BLaER1 (cell line): ENCODE results near the gene WDTC1.
"Not testable (repeated sequence)": the region's sequence is repeated elsewhere in the genome, so short reads cannot be mapped to it uniquely, and the experiment has no call there.

Experiments used
- H3K27ac ChIP-seq: shearing (Covaris generic); formaldehyde crosslinking; 2 replicates; pipeline ENCODE4 v1.8.1; 2022
- H3K27me3 ChIP-seq: shearing (Covaris generic); formaldehyde crosslinking; 2 replicates; pipeline ENCODE4 v1.8.1; 2022
- H3K36me3 ChIP-seq: shearing (Covaris generic); formaldehyde crosslinking; 2 replicates; pipeline ENCODE4 v1.8.1; 2022
- H3K4me1 ChIP-seq: shearing (Covaris generic); formaldehyde crosslinking; 2 replicates; pipeline ENCODE4 v1.8.1; 2022
- H3K4me2 ChIP-seq: shearing (Covaris generic); formaldehyde crosslinking; 2 replicates; pipeline ENCODE4 v1.8.1; 2022
- H3K4me3 ChIP-seq: shearing (Covaris generic); formaldehyde crosslinking; 2 replicates; pipeline ENCODE4 v1.8.1; 2022
- H3K9ac ChIP-seq: shearing (Covaris generic); formaldehyde crosslinking; 2 replicates; pipeline ENCODE4 v1.8.1; 2022
- H3K9me3 ChIP-seq: shearing (Covaris generic); formaldehyde crosslinking; 2 replicates; pipeline ENCODE4 v1.8.1; 2022
- H4K20me1 ChIP-seq: shearing (Covaris generic); formaldehyde crosslinking; 2 replicates; pipeline ENCODE4 v1.8.1; 2022
- Cebpa-rat ChIP-seq: shearing (Covaris generic); IDR thresholded peaks from 2 replicates; pipeline ENCODE4 v1.8.1; 2022

Gene WDTC1

GRCh38 chr1:27217401-27217800 is 17.0 kb upstream of the WDTC1 start:
- Histone ChIP-seq H3K27me3 (no peaks in the 10 kb centered on the region), H3K9ac (no peak overlapping the region), H3K27ac (no peak overlapping the region), H3K36me3 (no peaks in the 10 kb centered on the region), H3K4me2 (no peak overlapping the region), H3K4me1 (no peaks in the 10 kb centered on the region), H4K20me1 (no peaks in the 10 kb centered on the region), H3K4me3 (no peak overlapping the region), H3K9me3 (0 out of 2 replicates have a peak, but pooled peaks cover 3% of the 10 kb centered on the region)
- TF ChIP-seq Cebpa-rat, result no peak

DNA sequence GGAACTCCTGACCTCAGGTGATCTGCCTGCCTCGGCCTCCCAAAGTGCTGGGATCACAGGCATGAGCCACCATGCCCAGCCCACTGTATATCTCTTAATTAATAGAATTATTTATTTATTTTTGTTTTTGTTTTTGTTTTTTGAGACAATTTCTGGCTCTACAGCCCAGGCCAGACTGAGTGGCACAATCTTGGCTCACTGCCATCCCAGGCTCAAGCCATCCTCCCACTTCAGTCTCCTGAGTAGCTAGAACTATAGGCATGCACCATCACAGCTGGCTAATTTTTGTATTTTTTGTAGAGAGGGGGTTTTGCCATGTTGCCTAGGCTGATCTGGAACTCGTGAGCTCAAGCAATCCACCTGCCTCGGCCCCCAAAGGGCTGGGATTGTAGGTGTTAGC is 15.7 kb upstream of the WDTC1 start:
- Histone ChIP-seq H3K27me3 (no peaks in the 10 kb centered on the region), H4K20me1 (no peaks in the 10 kb centered on the region), H3K9ac (no peak overlapping the region), H3K4me2 (no peak overlapping the region), H3K9me3 (0 out of 2 replicates have a peak, but pooled peaks cover 3% of the 10 kb centered on the region), H3K36me3 (no peaks in the 10 kb centered on the region), H3K4me1 (no peaks in the 10 kb centered on the region), H3K27ac (no peak overlapping the region), H3K4me3 (no peak overlapping the region)
- no peak for TF ChIP-seq Cebpa-rat

DNA sequence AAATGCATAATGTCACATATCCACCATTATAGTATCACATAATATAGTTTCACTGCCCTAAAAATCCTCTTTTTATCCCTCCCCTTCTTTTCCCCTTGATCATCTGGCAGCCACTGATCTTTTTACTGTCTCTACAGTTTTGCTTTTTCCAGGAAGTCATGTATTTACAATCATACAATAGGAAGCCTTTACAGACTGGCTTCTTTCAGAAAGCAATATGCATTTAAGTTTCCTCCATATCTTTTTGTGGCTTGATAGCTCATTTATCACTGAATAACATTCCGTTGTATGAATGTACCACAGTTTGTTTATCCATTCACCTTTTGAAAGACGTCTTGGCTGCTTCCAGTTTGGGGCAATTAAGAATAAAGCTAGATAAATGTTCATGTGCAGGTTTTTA is 14.3 kb upstream of the WDTC1 start:
- no peak for TF ChIP-seq Cebpa-rat
- Histone ChIP-seq H3K4me3 (no peak overlapping the region), H3K9me3 (0 out of 2 replicates have a peak, but pooled peaks cover 3% of the 10 kb centered on the region), H3K9ac (no peak overlapping the region), H4K20me1 (no peaks in the 10 kb centered on the region), H3K4me2 (no peak overlapping the region), H3K36me3 (no peaks in the 10 kb centered on the region), H3K27me3 (no peaks in the 10 kb centered on the region), H3K27ac (no peak overlapping the region), H3K4me1 (0 out of 2 replicates have a peak, but pooled peaks cover 6% of the 10 kb centered on the region)

GRCh38 chr1:27220702-27221497 is 13.5 kb upstream of the WDTC1 start:
- not testable (repeated sequence) for H4K20me1 ChIP-seq, H3K36me3 ChIP-seq, H3K27ac ChIP-seq, H3K9me3 ChIP-seq, H3K4me2 ChIP-seq, H3K9ac ChIP-seq, H3K4me3 ChIP-seq, H3K27me3 ChIP-seq, H3K4me1 ChIP-seq

- TF ChIP-seq Cebpa-rat, result no peak
- no peak overlapping the region for H3K27ac ChIP-seq
- no peaks in the 10 kb centered on the region for H3K27me3 ChIP-seq
- H3K9me3 ChIP-seq, result no peaks in the 10 kb centered on the region
- 0 out of 2 replicates have a peak, but pooled peaks cover 6% of the 10 kb centered on the region for H3K4me1 ChIP-seq
- H3K4me3 ChIP-seq, result no peak overlapping the region
- no peak overlapping the region for H3K9ac ChIP-seq
- no peaks in the 10 kb centered on the region for H4K20me1 ChIP-seq
- no peak overlapping the region for H3K4me2 ChIP-seq
- H3K36me3 ChIP-seq, result no peaks in the 10 kb centered on the region
Observed at GRCh38 chr1:27225621-27226020, 8.8 kb upstream of the WDTC1 start.

GRCh38 chr1:27227765-27228164 is 6.7 kb upstream of the WDTC1 start:
- Histone ChIP-seq H3K4me2 (no peak overlapping the region), H3K27me3 (no peaks in the 10 kb centered on the region), H3K4me3 (no peak overlapping the region), H3K9me3 (no peaks in the 10 kb centered on the region), H3K9ac (no peak overlapping the region), H4K20me1 (no peaks in the 10 kb centered on the region), H3K4me1 (0 out of 2 replicates have a peak, but pooled peaks cover 6% of the 10 kb centered on the region), H3K36me3 (no peaks in the 10 kb centered on the region), H3K27ac (no peak overlapping the region)
- TF ChIP-seq Cebpa-rat, result no peak

- Histone ChIP-seq H3K27me3 (no peaks in the 10 kb centered on the region), H3K9ac (peak overlapping the region; percentile 63), H4K20me1 (peaks cover 26% of the 10 kb centered on the region; the same call in 1 of the 2 replicates), H3K4me3 (peak overlapping the region; percentile 74), H3K36me3 (no peaks in the 10 kb centered on the region), H3K27ac (peak overlapping the region; percentile 64), H3K9me3 (no peaks in the 10 kb centered on the region), H3K4me1 (peaks cover 27% of the 10 kb centered on the region), H3K4me2 (peak overlapping the region; percentile 91)
- TF ChIP-seq Cebpa-rat, result no peak
Observed at GRCh38 chr1:27233667-27234048, 774 bp upstream of the WDTC1 start.

DNA sequence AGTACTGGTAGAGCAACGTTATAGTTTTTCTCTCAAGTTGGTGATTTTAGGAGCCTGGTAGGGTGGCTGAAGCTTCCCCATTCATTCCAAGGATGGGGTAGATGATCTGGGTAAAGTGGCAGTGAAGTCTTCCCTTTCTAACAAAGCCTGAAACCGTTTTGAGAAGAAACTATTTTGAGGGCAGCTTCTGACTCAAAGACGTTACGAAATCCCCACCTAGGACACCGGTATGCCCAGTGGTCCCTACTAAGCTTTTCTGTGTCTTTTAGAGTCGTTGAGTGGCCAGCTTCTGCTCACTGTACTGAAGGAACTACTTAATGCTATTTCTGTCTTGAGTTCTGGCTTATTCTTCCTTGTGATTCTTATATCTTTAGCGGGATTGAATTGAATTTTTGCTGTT is 1.4 kb downstream of the WDTC1 start:
- 0 out of 2 replicates have a peak overlapping the region, but pooled peaks have one; percentile 55 for H3K27ac ChIP-seq
- peak overlapping the region; percentile 74 for H3K4me3 ChIP-seq
- no peaks in the 10 kb centered on the region for H3K27me3 ChIP-seq
- 0 out of 2 replicates have a peak, but pooled peaks have one; percentile 15 for TF ChIP-seq Cebpa-rat
- no peaks in the 10 kb centered on the region for H3K36me3 ChIP-seq
- peaks cover 27% of the 10 kb centered on the region for H3K4me1 ChIP-seq
- H4K20me1 ChIP-seq, result peaks cover 42% of the 10 kb centered on the region; the same call in 1 of the 2 replicates
- H3K4me2 ChIP-seq, result peak overlapping the region; percentile 73
- H3K9me3 ChIP-seq, result no peaks in the 10 kb centered on the region
- H3K9ac ChIP-seq, result peak overlapping the region; percentile 74

DNA sequence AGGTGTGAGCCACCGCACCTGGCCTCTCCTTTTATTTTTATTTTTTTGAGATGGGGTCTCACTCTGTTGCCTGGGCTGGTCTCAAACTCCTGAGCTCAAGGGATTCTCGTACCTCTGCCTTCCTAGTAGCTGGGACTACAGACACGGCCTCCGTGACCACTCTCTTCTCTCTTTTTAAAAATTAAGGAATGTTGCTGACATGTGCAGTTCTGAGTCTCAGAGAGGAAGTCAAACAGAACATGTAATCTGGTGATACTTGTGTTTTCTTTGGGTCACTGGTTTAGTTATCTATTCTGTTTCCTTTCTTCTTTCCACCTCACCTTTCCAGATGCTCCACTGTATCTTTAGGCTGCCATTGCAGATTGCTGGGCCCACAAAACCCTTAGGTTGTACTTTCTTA is 2.7 kb downstream of the WDTC1 start:
- H4K20me1 ChIP-seq, result peaks cover 54% of the 10 kb centered on the region; the same call in 1 of the 2 replicates
- 0 out of 2 replicates have a peak, but pooled peaks cover under 1% of the 10 kb centered on the region for H3K36me3 ChIP-seq
- H3K27ac ChIP-seq, result no peak overlapping the region
- H3K4me1 ChIP-seq, result peaks cover 27% of the 10 kb centered on the region
- no peak overlapping the region for H3K4me2 ChIP-seq
- no peak for TF ChIP-seq Cebpa-rat
- H3K9ac ChIP-seq, result no peak overlapping the region
- no peaks in the 10 kb centered on the region for H3K27me3 ChIP-seq
- no peak overlapping the region for H3K4me3 ChIP-seq
- no peaks in the 10 kb centered on the region for H3K9me3 ChIP-seq

- Histone ChIP-seq H3K4me1 (peaks cover 27% of the 10 kb centered on the region), H3K36me3 (0 out of 2 replicates have a peak, but pooled peaks cover 4% of the 10 kb centered on the region), H3K4me2 (no peak overlapping the region), H3K4me3 (no peak overlapping the region), H3K9me3 (no peaks in the 10 kb centered on the region), H3K9ac (no peak overlapping the region), H3K27ac (no peak overlapping the region), H4K20me1 (peaks cover 64% of the 10 kb centered on the region; the same call in 1 of the 2 replicates), H3K27me3 (no peaks in the 10 kb centered on the region)
- TF ChIP-seq Cebpa-rat, result no peak
Observed at GRCh38 chr1:27238032-27238431, 3.6 kb downstream of the WDTC1 start.
